Measurements from ENCODE around the gene CCDC167. TPM values are rescaled to one million over a fixed set of nuclear protein-coding genes. Genes with fewer than 3 reads are reported as not detected.

Gene CCDC167
- total RNA-seq: 10 to 100 TPM; 48.5 to 54.2 TPM

- Mint-ChIP-seq H3K9me3 (no peaks in the 10 kb centered on the region), H3K4me3 (peak within 1 kb of the TSS; percentile 97), H3K4me1 (peaks cover 58% of the 10 kb centered on the region), H3K27ac (peak within 1 kb of the TSS; percentile 97), H3K27me3 (no peaks in the 10 kb centered on the region), H3K36me3 (peaks cover 12% of the 10 kb centered on the region)
- DNase-seq (peak; percentile 93), ATAC-seq (ENCODE audit: low read depth) (peak; percentile 94)
- POLR2A ChIA-PET: interaction anchor here (1.2 to 11.2 kb wide), 3 partner anchors 16 to 67 kb away, joined by 3 to 182 read pairs (median 5); partner anchors contain the start of gene CMTR1
These were observed at the start of gene CCDC167 for GRCh38 chr6:37499433-37500293. TSS of gene CCDC167 (minus strand) at chr6:37499893. CDS start at chr6:37499863, 30 bp downstream.

GRCh38 chr6:37549154-37549553, 49.5 kb upstream of the CCDC167 start:
- H3K9me3 Mint-ChIP-seq: no peaks in the 10 kb centered on the region
- POLR2A ChIA-PET: no interaction called here

GRCh38 chr6:37548067-37548674, 48.5 kb upstream of the CCDC167 start:
- Mint-ChIP-seq H3K9me3 (no peaks in the 10 kb centered on the region), H3K27me3 (no peaks in the 10 kb centered on the region), H3K4me3 (no peak overlapping the region), H3K27ac (no peak overlapping the region), H3K36me3 (no peaks in the 10 kb centered on the region), H3K4me1 (peaks cover 12% of the 10 kb centered on the region)
- POLR2A ChIA-PET: interaction anchor here (0.5 to 1.1 kb wide), 2 partner anchors 31 to 933 kb away, joined by 3 to 7 read pairs; no protein-coding TSS in a partner anchor
- ATAC-seq (ENCODE audit: low read depth) (no peak), DNase-seq (no peak)

More at GRCh38 chr6:37549154-37549553, 49.5 kb upstream of the CCDC167 start:
- DNase-seq (no peak), ATAC-seq (ENCODE audit: low read depth) (no peak)
- H3K4me3 Mint-ChIP-seq: no peak overlapping the region
- H3K27me3 Mint-ChIP-seq: no peaks in the 10 kb centered on the region
- H3K36me3 Mint-ChIP-seq: no peaks in the 10 kb centered on the region
- H3K4me1 Mint-ChIP-seq: peaks cover 18% of the 10 kb centered on the region
- no peak overlapping the region for H3K27ac Mint-ChIP-seq

GRCh38 chr6:37547564-37548061, 47.9 kb upstream of the CCDC167 start:
- Mint-ChIP-seq H3K27me3 (no peaks in the 10 kb centered on the region), H3K27ac (peak overlapping the region; percentile 63), H3K9me3 (no peaks in the 10 kb centered on the region), H3K4me1 (peaks cover 12% of the 10 kb centered on the region), H3K4me3 (peak overlapping the region; percentile 37), H3K36me3 (no peaks in the 10 kb centered on the region)
- DNase-seq (no peak), ATAC-seq (ENCODE audit: low read depth) (peak; percentile 70)
- POLR2A ChIA-PET: interaction anchor here (0.6 to 1.1 kb wide), 2 partner anchors 12 to 31 kb away, joined by 3 to 7 read pairs; no protein-coding TSS in a partner anchor

GRCh38 chr6:37546141-37546871, 46.6 kb upstream of the CCDC167 start:
- ATAC-seq (ENCODE audit: low read depth): no peak
- POLR2A ChIA-PET: no interaction called here
- Mint-ChIP-seq H3K4me3 (no peak overlapping the region), H3K9me3 (no peaks in the 10 kb centered on the region), H3K4me1 (peaks cover 12% of the 10 kb centered on the region), H3K27ac (no peak overlapping the region), H3K36me3 (no peaks in the 10 kb centered on the region), H3K27me3 (no peaks in the 10 kb centered on the region)
- no peak for DNase-seq

GRCh38 chr6:37544530-37544929, 44.8 kb upstream of the CCDC167 start:
- ATAC-seq (ENCODE audit: low read depth) (no peak), DNase-seq (no peak)
- no peaks in the 10 kb centered on the region for H3K36me3 Mint-ChIP-seq
- peaks cover 12% of the 10 kb centered on the region for H3K4me1 Mint-ChIP-seq
- no peaks in the 10 kb centered on the region for H3K9me3 Mint-ChIP-seq
- H3K27ac Mint-ChIP-seq: no peak overlapping the region
- H3K27me3 Mint-ChIP-seq: no peaks in the 10 kb centered on the region
- H3K4me3 Mint-ChIP-seq: no peak overlapping the region
- POLR2A ChIA-PET: no interaction called here

- H3K4me1 Mint-ChIP-seq: peaks cover 10% of the 10 kb centered on the region
- no peaks in the 10 kb centered on the region for H3K27me3 Mint-ChIP-seq
- DNase-seq (no peak), ATAC-seq (ENCODE audit: low read depth) (no peak)
- no peaks in the 10 kb centered on the region for H3K36me3 Mint-ChIP-seq
- H3K27ac Mint-ChIP-seq: no peak overlapping the region
- no peaks in the 10 kb centered on the region for H3K9me3 Mint-ChIP-seq
- no peak overlapping the region for H3K4me3 Mint-ChIP-seq
- POLR2A ChIA-PET: no interaction called here
These were observed 43.7 kb upstream of the CCDC167 start for GRCh38 chr6:37543361-37543760.

GRCh38 chr6:37541346-37541745, 41.7 kb upstream of the CCDC167 start:
- Mint-ChIP-seq H3K4me1 (peaks cover 4% of the 10 kb centered on the region), H3K4me3 (no peak overlapping the region), H3K36me3 (no peaks in the 10 kb centered on the region), H3K9me3 (no peaks in the 10 kb centered on the region), H3K27ac (no peak overlapping the region), H3K27me3 (peaks cover 4% of the 10 kb centered on the region)
- no peak for DNase-seq
- no peak for ATAC-seq (ENCODE audit: low read depth)
- POLR2A ChIA-PET: no interaction called here

- Mint-ChIP-seq H3K4me1 (peaks cover 6% of the 10 kb centered on the region), H3K27ac (no peak overlapping the region), H3K36me3 (no peaks in the 10 kb centered on the region), H3K27me3 (peaks cover 11% of the 10 kb centered on the region), H3K9me3 (no peaks in the 10 kb centered on the region), H3K4me3 (no peak overlapping the region)
- ATAC-seq (ENCODE audit: low read depth) (no peak), DNase-seq (no peak)
- POLR2A ChIA-PET: no interaction called here
These were observed 40.7 kb upstream of the CCDC167 start for GRCh38 chr6:37540390-37540789.

- H3K27ac Mint-ChIP-seq: no peak overlapping the region
- peaks cover 7% of the 10 kb centered on the region for H3K4me1 Mint-ChIP-seq
- DNase-seq (no peak), ATAC-seq (ENCODE audit: low read depth) (no peak)
- no peak overlapping the region for H3K4me3 Mint-ChIP-seq
- POLR2A ChIA-PET: no interaction called here
- H3K27me3 Mint-ChIP-seq: peaks cover 15% of the 10 kb centered on the region
- H3K9me3 Mint-ChIP-seq: no peaks in the 10 kb centered on the region
- H3K36me3 Mint-ChIP-seq: no peaks in the 10 kb centered on the region
These were observed 40.3 kb upstream of the CCDC167 start for GRCh38 chr6:37540029-37540352.

GRCh38 chr6:37539171-37540028, 39.7 kb upstream of the CCDC167 start:
- Mint-ChIP-seq H3K27me3 (peaks cover 18% of the 10 kb centered on the region), H3K36me3 (no peaks in the 10 kb centered on the region), H3K4me1 (peaks cover 3% of the 10 kb centered on the region), H3K9me3 (no peaks in the 10 kb centered on the region), H3K4me3 (no peak overlapping the region), H3K27ac (no peak overlapping the region)
- POLR2A ChIA-PET: no interaction called here
- ATAC-seq (ENCODE audit: low read depth) (no peak), DNase-seq (no peak)

GRCh38 chr6:37538107-37538506, 38.4 kb upstream of the CCDC167 start:
- ATAC-seq (ENCODE audit: low read depth) (no peak), DNase-seq (no peak)
- H3K36me3 Mint-ChIP-seq: no peaks in the 10 kb centered on the region
- POLR2A ChIA-PET: interaction anchor here (1.6 kb wide), 1 partner anchor 22 kb away, joined by 6 read pairs; no protein-coding TSS in a partner anchor
- H3K27me3 Mint-ChIP-seq: peaks cover 25% of the 10 kb centered on the region
- no peak overlapping the region for H3K4me3 Mint-ChIP-seq
- H3K4me1 Mint-ChIP-seq: peaks cover 3% of the 10 kb centered on the region
- no peak overlapping the region for H3K27ac Mint-ChIP-seq
- H3K9me3 Mint-ChIP-seq: no peaks in the 10 kb centered on the region
